NCI-H187 (cell line): ENCODE results near the gene FAM89B.
"Not testable (repeated sequence)": the region's sequence is repeated elsewhere in the genome, so short reads cannot be mapped to it uniquely, and the experiment has no call there.

Source experiments
- DNase-seq, 2 experiments: peaks; one replicate each; lab custom pipeline; 2025; lab: John Stamatoyannopoulos, UW

Gene FAM89B

DNA sequence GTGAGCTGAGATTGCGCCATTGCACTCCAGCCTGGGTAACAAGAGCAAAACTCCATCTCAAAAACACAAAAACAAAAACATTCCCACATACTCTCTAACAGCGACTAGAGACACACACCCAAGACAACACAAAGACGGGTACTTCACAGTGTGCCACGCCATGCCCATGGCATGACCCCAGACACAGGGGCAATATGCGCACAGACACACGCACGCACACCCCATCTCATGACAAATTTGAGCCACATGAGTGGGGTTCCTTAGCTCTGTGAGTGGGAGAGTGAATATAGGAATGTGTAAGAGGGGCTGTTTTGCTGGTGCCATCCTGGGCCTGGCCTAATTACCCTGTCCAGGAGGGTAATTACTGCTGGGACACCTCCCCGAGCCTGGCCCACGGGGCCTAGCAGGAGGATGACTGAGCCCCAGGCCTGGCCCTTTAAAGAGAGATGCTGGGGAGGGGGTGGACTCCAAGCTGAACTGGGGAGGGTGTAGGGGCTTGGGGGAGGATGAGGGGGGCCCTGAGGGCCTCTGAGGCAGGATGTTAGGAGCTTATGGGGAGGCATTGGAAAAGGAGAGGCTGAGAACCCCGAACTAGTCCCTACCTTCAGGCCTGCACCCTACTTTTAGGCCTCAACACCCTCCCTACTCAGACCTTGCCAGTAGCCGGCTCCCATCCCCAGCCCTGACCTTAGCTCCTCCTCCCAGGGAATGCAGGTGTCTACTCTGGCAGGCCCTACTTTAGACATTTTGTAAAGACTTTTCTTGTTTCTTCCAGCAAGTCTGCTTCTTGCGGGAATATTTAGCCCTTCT is 15.7 kb upstream of the FAM89B start:
- DNase-seq = no peak

- DNase-seq = no peak
These were observed 14.9 kb upstream of the FAM89B start for GRCh38 chr11:65557280-65558001.

DNA sequence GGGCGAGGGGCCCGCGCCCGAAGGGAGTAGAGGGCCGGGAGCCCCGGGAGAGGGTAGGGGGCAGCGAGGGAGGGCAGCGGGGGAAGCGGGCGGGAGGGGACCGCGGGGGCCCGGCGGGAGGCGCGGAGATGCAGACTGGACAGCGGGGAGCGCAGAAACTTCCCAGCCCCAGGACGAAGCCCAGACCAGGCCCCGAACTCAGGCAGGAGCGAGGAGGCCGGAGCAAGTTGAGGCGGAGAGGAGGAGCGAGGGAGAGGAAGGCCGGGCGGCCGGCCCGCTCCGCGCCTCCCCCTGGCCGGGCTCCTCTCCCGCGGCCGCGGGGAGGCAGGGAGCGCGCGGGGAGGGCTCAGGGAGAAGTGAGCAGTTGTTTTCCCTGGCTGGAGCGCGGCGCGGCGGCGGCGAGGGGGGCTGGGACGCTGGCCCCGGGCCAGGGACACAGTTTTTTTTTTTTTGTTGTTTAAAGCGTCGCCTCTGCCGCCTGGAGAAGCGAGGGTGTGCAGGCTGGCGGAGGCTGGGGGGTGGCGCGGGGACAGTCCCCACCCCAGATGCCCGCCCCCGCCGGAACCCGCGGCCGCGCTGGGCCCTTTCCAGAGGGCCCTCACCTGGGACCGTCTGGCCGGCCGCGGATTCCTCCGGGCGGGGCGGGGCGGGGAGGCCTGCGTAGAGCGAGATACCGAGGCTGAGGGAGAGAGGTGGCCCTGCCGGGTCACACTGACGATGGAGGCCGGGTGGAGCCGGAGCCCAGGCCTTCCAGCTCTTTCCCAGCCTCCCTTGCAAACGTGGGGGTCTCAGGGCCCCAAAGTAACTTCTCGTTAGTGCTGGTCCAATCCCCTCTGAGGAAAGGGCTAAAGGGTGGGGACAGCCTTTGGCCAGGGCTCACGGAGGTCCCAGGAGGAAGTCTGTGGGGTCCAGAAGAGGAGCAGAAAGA is 14.1 kb upstream of the FAM89B start, which contains the start of gene LTBP3:
LTBP3 (minus strand) TSS at position 358 of the 928 bp plus-strand sequence. CDS start 400 bp downstream, outside the sequence.
- DNase-seq = peak; percentile 8 to 31

DNA sequence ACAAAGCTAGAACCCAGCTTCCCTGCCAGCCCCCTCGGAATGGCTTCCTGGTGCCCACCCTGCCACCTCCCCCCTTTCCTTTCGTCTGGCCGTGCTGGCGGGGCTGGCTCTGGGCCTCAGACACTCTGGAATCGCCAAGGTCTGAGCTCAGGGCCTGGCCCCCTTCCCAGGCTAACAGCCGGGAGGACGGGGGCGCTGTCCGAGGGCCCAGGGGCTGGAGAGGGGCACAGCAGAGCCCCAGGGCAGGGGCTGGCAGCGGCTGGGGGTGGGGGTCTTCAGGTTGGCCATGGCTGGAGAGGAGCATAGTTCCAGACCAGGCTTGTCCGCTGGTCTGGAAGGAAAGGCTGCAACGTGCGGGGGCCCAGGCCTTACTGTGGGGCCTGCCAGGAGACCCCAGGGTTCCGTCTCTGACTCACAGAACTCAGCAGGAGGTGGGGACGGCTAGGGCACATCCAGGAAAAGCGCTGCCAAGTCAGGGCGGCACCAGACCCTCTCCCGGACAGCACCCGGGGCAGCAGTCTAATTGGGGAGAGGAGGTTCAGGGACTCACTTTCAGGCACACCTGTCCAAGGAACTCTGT is 13.3 kb upstream of the FAM89B start:
- no peak for DNase-seq

GRCh38 chr11:65559535-65559934 is 12.8 kb upstream of the FAM89B start:
- DNase-seq = no peak

- DNase-seq = no peak
These were observed 12.3 kb upstream of the FAM89B start for GRCh38 chr11:65559951-65560537.

DNA sequence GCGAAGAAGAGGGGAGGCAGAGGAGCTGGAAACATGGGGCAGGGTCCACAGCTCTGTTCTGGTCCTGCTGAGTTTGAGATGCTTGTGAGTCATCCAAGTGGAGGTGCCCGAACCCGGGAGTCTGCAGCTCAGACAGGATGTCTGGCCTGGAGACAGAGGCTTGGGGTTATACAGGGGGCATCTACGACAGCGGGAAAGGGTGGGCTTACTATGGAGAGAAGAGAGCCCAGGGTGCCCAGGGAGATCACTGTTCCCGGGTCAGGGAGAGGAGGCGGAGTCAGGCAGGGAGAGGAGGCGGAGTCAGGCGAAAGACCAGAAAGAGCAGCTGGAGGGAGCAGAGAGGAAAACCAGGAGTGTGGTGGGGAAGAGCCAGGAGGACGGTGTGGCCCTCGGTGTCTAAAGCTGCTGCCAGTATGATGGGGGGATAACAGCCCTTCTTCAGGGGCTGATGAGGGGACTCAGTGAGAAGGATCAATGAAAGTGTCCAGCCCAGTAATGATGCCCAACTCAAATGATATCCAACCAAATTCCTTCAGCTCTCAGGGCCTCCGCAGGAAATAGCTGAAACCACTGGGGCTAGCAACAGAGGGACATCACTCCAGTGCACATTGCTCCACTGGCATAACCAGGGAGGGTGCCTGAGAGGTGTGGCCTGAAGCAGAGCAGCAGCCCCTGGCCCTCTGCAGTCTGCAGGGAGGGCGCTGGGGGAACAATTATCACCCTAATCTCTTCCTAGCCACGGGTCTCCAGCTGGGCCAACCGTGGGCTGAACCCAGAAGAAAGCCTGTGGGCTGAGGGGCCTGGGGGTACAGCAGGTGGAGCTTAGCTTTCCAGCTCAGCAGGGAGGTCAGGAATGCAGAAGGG is 11.6 kb upstream of the FAM89B start:
- DNase-seq = no peak

- no peak for DNase-seq
These were observed 10.3 kb upstream of the FAM89B start for GRCh38 chr11:65562020-65562419.

DNA sequence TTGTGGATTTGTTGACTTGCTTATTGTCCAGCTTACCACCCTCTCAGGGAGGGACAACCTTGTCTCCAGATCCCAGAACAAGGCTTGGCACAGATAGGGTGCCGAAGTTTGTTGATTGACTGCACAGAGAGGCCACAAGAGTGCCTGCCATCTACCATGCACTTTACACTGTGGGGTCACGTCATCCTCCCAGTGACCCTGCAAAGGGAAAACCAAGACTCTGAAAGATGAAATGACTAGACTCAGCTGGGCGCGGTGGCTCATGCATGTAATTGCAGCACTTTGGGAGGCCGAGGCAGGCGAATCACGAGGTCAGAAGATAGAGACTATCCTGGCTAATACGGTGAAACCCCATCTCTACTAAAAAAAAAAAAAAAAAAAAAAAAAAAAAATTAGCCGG is 9.6 kb upstream of the FAM89B start:
- DNase-seq = no peak

DNA sequence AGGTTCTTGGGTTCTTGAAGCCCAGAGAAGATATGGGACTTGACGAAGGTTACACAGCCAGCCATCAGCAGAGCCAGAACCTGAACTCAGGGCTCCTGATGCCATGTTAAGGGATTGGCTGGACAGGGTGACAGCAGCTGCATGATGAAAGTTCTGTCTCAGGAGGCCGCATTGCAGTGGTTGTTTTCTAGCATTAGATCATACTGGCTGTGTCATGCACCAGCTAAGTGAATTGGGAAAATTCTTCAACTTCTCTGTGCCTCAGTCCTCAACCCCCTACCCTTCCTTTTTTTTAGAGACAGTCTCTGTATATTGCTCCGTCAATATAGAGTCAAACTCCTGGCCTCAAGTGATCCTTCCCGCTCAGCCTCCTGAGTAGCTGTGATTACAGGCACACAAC is 8.7 kb upstream of the FAM89B start:
- no peak for DNase-seq

GRCh38 chr11:65564879-65565559 is 7.3 kb upstream of the FAM89B start:
- not testable (repeated sequence) for DNase-seq

- DNase-seq = peak; percentile 22 to 59
These were observed 6.5 kb upstream of the FAM89B start for GRCh38 chr11:65565624-65566453.

- no peak for DNase-seq
These were observed 3.0 kb upstream of the FAM89B start for GRCh38 chr11:65569164-65569972.

GRCh38 chr11:65569973-65570918 is 2.1 kb upstream of the FAM89B start, which contains the start of gene ZNRD2:
TSS of gene ZNRD2 (plus strand) at chr11:65570477. CDS start at chr11:65570492, 15 bp downstream.
- peak; percentile 90 to 93 for DNase-seq

GRCh38 chr11:65571420-65571819 is 918 bp upstream of the FAM89B start:
- DNase-seq = no peak

GRCh38 chr11:65571940-65572339 is 398 bp upstream of the FAM89B start:
- DNase-seq = no peak
